ENCODE data around the gene RADX.

RADX gene

GRCh38 chrX:106611679-106612392 is at the start of gene RADX:
RADX (plus strand) TSS chrX:106611978; CDS start chrX:106612081, 103 bp downstream.
- peak; percentile 61 for DNase-seq (ENCODE audit: low spot score)
- TF ChIP-seq, protein P1, sequence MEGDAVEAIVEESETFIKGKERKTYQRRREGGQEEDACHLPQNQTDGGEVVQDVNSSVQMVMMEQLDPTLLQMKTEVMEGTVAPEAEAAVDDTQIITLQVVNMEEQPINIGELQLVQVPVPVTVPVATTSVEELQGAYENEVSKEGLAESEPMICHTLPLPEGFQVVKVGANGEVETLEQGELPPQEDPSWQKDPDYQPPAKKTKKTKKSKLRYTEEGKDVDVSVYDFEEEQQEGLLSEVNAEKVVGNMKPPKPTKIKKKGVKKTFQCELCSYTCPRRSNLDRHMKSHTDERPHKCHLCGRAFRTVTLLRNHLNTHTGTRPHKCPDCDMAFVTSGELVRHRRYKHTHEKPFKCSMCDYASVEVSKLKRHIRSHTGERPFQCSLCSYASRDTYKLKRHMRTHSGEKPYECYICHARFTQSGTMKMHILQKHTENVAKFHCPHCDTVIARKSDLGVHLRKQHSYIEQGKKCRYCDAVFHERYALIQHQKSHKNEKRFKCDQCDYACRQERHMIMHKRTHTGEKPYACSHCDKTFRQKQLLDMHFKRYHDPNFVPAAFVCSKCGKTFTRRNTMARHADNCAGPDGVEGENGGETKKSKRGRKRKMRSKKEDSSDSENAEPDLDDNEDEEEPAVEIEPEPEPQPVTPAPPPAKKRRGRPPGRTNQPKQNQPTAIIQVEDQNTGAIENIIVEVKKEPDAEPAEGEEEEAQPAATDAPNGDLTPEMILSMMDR (IDR thresholded peaks at IDR 0.05; ENCODE audit: extremely low read depth, insufficient read depth, missing control alignments): no peak
- in situ Hi-C loops (cut with MboI; ENCODE audit: low pct_unique_long_range_greater_than_20kb, low sequenced_read_pairs, unreplicated experiment): no loop called here

GRCh38 chrX:106564986-106565385 is 46.8 kb upstream of the RADX start:
- in situ Hi-C loops (cut with MboI; ENCODE audit: low pct_unique_long_range_greater_than_20kb, low sequenced_read_pairs, unreplicated experiment): no loop called here
- TF ChIP-seq, protein P1 (IDR thresholded peaks at IDR 0.05; ENCODE audit: extremely low read depth, insufficient read depth, missing control alignments): no peak
- DNase-seq (ENCODE audit: low spot score): no peak

GRCh38 chrX:106566362-106566761 is 45.4 kb upstream of the RADX start:
- no peak for DNase-seq (ENCODE audit: low spot score)
- TF ChIP-seq, protein P1 (IDR thresholded peaks at IDR 0.05; ENCODE audit: extremely low read depth, insufficient read depth, missing control alignments): no peak
- in situ Hi-C loops (cut with MboI; ENCODE audit: low pct_unique_long_range_greater_than_20kb, low sequenced_read_pairs, unreplicated experiment): no loop called here

GRCh38 chrX:106581856-106582255 is 29.9 kb upstream of the RADX start:
- TF ChIP-seq, protein P1 (IDR thresholded peaks at IDR 0.05; ENCODE audit: extremely low read depth, insufficient read depth, missing control alignments): no peak
- DNase-seq (ENCODE audit: low spot score): no peak
- in situ Hi-C loops (cut with MboI; ENCODE audit: low pct_unique_long_range_greater_than_20kb, low sequenced_read_pairs, unreplicated experiment): no loop called here

- in situ Hi-C loops (cut with MboI; ENCODE audit: low pct_unique_long_range_greater_than_20kb, low sequenced_read_pairs, unreplicated experiment): no loop called here
- DNase-seq (ENCODE audit: low spot score): no peak
- TF ChIP-seq, protein P1 (IDR thresholded peaks at IDR 0.05; ENCODE audit: extremely low read depth, insufficient read depth, missing control alignments): no peak
These were observed 26.3 kb upstream of the RADX start for GRCh38 chrX:106585478-106585877.

- in situ Hi-C loops (cut with MboI; ENCODE audit: low pct_unique_long_range_greater_than_20kb, low sequenced_read_pairs, unreplicated experiment): no loop called here
- TF ChIP-seq, protein P1 (IDR thresholded peaks at IDR 0.05; ENCODE audit: extremely low read depth, insufficient read depth, missing control alignments): no peak
- DNase-seq (ENCODE audit: low spot score): no peak
These were observed 23.0 kb upstream of the RADX start for GRCh38 chrX:106588801-106589200.
